ENCODE data around the gene CARF.
"Not testable (repeated sequence)": the region's sequence is repeated elsewhere in the genome, so short reads cannot be mapped to it uniquely, and the experiment has no call there.

The CARF gene, protein sequence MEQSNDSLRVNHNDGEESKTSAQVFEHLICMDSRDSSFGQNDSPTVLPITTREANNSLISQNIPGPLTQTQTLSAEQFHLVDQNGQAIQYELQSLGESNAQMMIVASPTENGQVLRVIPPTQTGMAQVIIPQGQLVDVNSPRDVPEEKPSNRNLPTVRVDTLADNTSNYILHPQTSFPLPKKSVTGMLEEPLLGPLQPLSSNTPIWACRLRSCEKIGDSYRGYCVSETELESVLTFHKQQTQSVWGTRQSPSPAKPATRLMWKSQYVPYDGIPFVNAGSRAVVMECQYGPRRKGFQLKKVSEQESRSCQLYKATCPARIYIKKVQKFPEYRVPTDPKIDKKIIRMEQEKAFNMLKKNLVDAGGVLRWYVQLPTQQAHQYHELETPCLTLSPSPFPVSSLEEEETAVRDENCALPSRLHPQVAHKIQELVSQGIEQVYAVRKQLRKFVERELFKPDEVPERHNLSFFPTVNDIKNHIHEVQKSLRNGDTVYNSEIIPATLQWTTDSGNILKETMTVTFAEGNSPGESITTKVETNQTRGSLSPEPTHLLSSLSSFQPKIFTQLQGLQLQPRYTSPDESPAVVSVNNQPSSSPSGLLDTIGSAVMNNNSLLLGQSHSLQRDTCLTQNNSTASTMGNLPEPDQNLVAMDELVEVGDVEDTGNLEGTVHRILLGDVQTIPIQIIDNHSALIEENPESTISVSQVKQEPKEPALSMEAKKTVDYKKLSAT

DNA sequence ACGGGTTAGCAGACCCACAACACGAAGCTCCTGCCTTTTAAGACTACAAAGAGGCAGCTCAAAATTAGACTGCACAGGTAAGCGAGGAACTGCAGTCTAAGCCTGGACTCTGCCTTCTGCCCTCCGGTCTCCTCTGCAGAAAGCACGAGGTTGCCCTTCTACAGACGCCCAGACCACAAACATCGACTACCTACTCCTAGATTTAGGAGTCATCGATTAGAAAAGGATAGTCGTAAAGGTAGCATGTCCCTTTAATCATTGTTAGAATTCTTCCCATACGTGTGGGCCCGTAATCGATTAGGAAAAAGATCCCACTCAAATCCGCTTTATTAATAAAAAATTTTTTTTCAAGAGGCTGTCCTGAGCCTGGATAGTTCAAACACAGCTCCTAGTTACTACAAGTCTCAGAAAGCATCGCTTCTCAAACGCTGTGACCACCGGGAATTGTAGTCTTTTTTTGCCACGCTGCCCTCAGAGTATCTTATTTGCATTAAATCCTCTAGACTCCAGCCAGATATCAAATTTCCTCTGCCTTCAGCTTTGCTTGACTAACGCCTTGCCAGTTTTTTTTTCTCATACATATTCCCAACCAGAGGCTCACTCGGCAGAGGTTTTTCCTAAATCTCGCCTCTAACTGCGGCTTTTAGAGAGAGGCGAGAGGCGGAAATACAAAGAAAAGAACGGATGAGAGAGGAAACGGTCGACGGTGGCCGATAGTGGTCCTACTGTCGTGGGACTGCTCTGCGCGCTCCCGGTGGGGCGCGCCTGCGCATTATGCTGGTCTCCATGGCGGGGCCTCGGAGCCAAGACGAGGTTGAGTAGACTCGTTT lies at the start of gene CARF, which contains the start of gene WDR12:
TSS of gene CARF (plus strand) at position 764 of the 830 bp plus-strand sequence. CDS start 29,628 bp downstream, outside the sequence.
TSS of gene WDR12 (minus strand) at position 162 of the 830 bp plus-strand sequence. CDS start 197 bp downstream, outside the sequence.
- Mint-ChIP-seq H3K9me3 (no peaks in the 10 kb centered on the region), H3K27ac (peak within 1 kb of the TSS; percentile 99), H3K4me1 (ENCODE audit: low read depth) (peaks cover 36% of the 10 kb centered on the region), H3K36me3 (ENCODE audit: low read depth) (peaks cover 18% of the 10 kb centered on the region), H3K27me3 (no peaks in the 10 kb centered on the region), H3K4me3 (peak within 1 kb of the TSS; percentile 95)

DNA sequence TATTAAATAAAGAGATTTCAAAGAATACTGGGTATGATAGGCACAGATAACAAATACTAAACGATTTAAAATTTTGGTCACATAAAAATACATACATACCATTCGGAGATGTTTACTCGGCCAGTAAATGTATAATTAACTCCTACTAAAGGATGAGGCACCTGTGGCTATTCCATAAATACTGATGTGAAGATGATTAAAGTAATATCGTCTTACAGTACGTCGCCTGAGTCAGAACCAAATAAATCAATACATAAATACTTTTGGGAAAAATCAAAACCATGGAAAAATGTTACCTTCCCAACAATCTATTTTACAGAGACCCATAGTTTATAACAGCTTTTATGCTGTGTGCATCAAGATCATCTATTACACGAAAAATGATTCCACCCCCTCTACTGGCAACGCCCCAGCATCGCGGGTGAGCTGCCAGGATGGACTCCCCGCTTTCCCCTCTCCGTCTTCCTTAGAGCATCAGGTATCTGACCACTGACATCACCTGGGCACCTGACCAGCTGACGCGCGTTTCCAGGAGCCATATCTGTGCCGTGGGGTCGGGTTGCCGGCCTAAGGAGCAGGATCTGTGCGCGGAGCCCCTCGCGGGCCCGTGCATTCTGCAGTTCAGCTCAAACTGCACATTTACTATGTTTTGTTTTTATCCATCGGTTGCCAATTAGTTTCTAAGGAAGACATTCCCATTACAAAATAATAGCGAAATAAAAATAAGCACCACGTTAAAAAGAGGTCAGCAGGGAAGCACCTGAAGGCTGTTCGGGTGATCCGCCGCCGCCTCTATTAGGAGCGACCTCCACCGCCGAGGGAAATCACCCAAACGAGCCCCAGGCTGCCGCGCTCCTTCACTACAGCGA lies 41.4 kb upstream of the CARF start:
- H3K36me3 Mint-ChIP-seq (ENCODE audit: low read depth): no peaks in the 10 kb centered on the region
- no peaks in the 10 kb centered on the region for H3K27me3 Mint-ChIP-seq

DNA sequence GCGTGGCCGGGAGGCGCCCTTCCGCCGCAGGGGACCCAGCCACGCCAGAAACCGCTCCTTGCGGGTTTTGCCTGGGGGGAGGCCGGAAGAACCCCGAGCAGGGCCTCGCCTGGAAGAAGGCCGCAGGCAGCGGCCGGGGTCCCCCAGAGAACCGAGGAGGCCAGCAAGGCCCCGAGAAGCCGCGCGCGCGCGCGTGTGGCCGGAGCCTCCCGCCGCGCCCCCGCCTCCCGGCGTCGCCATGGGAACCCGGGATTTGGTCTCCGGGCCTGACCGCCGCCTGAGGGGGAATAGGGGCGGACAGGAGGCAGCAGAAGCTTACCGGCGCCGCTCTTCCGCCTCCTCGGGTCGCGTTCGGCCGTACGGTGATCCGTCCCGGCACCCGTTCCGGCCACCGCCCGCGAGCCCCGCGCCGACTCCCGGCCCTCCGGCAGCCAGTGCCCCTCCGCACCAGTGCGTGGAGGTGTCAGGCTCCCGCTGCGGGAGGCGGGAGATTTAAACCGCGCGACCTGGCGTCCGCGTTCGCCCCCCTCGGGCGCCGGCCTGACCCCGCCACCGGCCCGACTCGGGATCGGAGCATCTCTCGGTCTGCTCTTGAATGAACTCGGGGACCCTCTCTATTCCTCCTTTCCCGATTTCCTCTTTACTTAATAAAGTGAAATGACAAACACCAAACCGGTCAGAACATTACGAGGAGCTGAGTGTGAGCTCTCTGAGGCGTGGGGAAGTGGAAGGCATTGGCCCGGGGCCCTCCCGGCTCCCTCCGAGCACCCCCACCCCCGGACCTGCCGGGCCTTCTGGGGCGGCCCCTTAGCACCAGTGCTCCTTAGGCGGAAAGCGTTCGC lies 40.6 kb upstream of the CARF start, which contains the start of gene ICA1L:
TSS of gene ICA1L (minus strand) at position 467 of the 842 bp plus-strand sequence. CDS start 42,757 bp downstream, outside the sequence.
- Mint-ChIP-seq H3K36me3 (ENCODE audit: low read depth) (no peaks in the 10 kb centered on the region), H3K27me3 (no peaks in the 10 kb centered on the region), H3K27ac (peak within 1 kb of the TSS; percentile 88), H3K4me1 (ENCODE audit: low read depth) (peaks cover 13% of the 10 kb centered on the region), H3K9me3 (no peaks in the 10 kb centered on the region), H3K4me3 (peak within 1 kb of the TSS; percentile 90)

More for the DNA sequence above, 41.4 kb upstream of the CARF start:
- H3K4me3 Mint-ChIP-seq: peak overlapping the region; percentile 90
- H3K27ac Mint-ChIP-seq: peak overlapping the region; percentile 82
- H3K9me3 Mint-ChIP-seq: no peaks in the 10 kb centered on the region
- peaks cover 13% of the 10 kb centered on the region for H3K4me1 Mint-ChIP-seq (ENCODE audit: low read depth)

DNA sequence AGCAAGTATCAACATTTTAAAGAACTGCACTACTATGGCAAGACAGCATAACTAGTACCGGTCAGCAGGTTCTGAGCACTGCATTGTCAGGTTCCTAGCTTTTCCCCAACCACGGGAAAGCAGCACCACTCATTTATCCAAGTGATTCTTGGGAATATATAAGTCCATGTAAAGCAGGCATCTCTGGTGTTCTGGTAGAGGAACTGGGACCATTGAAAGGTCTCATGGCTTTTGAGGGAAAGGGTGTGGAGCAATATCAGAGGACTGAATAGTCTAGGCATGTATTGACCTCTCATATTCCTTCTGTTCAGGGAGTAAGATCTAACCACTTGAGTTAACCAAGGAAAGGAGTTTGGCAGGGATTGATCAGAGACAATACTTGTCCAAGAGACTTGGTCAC lies 34.4 kb upstream of the CARF start:
- peaks cover 15% of the 10 kb centered on the region for H3K36me3 Mint-ChIP-seq (ENCODE audit: low read depth)
- no peak overlapping the region for H3K4me3 Mint-ChIP-seq
- no peaks in the 10 kb centered on the region for H3K4me1 Mint-ChIP-seq (ENCODE audit: low read depth)
- no peak overlapping the region for H3K27ac Mint-ChIP-seq
- no peaks in the 10 kb centered on the region for H3K27me3 Mint-ChIP-seq
- H3K9me3 Mint-ChIP-seq: no peaks in the 10 kb centered on the region

DNA sequence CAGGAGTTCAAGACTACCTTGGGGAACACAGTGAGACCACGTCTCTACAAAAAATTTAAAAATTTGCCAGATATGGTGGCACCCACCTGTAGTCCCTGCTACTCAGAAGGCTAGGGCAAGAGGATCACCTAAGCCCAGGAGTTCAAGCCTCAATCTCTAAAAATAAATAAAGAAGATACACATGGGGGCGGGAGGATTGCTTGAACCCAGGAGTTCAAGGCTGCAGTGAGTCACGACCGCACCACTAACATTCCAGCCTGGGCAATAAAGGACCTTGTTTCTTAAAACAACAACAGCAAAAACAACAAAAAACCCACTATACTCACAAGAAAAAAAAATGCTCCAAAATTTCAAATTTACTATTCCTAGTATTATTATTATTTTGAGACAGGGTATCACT lies 30.5 kb upstream of the CARF start:
- Mint-ChIP-seq H3K27me3 (no peaks in the 10 kb centered on the region), H3K27ac (no peak overlapping the region), H3K4me1 (ENCODE audit: low read depth) (no peaks in the 10 kb centered on the region), H3K4me3 (no peak overlapping the region), H3K36me3 (ENCODE audit: low read depth) (peaks cover 42% of the 10 kb centered on the region), H3K9me3 (no peaks in the 10 kb centered on the region)

DNA sequence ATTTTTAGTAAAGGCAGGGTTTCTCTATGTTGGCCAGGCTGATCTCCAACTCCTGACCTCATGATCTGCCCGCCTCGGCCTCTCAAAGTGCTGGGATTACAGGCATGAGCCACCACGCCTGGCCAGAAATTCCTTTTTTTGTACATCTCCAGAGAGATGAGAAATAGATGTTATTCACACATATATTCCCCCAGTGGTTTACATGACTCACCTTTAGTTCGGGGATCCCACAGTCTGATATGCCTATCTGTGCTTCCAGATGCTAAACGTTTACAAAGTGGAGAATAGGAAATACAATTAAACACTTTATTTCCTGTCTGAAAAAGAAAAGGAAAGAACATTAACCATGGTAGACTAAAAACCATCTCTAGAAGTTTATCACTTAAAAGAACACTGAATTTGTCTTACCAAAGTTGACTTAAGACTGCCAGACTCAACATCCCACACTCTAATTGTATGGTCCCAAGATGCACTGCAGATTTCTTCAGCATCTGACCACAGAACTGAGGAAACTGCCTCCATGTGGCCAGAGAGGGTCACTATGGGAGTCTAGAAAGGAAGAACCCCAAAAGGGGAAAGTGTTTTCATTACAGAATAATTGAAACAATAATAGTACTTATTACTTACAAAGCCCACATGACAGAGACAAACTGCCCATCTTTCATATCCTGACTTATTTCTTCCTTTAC lies 27.9 kb upstream of the CARF start:
- Mint-ChIP-seq H3K4me1 (ENCODE audit: low read depth) (no peaks in the 10 kb centered on the region), H3K27me3 (no peaks in the 10 kb centered on the region), H3K9me3 (no peaks in the 10 kb centered on the region), H3K27ac (no peak overlapping the region), H3K36me3 (ENCODE audit: low read depth) (peaks cover 49% of the 10 kb centered on the region), H3K4me3 (no peak overlapping the region)

DNA sequence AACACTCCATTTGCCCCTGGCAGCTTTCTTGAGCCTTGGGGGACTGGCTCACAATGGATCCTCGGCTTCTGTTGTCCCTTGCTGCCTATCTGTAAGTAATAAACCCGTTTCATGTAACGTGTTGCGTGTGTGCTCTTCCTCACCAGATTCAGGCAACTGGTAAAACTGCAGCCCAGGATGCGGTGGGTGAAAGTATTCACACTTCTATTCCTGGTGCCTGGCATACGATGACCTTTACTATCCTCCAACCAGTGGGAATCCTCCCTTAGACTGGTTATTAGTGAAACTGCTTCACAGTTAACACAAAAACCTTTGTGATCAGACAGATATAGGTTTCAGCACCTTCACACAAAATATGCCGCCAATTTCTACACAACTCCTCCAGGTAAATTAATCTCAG lies 26.9 kb upstream of the CARF start:
- Mint-ChIP-seq H3K27me3 (no peaks in the 10 kb centered on the region), H3K4me1 (ENCODE audit: low read depth) (no peaks in the 10 kb centered on the region), H3K4me3 (no peak overlapping the region), H3K27ac (no peak overlapping the region), H3K9me3 (no peaks in the 10 kb centered on the region), H3K36me3 (ENCODE audit: low read depth) (peaks cover 60% of the 10 kb centered on the region)

DNA sequence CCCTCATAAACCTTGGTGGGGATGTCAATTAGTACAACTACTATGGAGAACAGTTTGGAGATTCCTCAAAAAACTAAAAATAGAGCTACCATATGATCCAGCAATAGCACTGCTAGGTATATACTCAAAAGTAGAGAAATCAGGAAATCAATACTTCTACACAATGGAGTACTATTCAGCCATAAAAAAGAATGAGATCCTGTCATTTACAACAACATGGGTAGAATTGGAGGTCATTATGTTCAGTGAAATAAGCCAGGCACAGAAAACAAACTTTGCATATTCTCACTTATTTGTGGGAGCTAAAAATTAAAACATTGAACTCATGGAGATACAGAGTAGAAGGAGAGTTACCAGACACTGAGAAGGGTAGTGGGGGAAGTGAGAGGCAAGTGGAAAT lies 6.6 kb upstream of the CARF start:
- not testable (repeated sequence) for H3K27ac Mint-ChIP-seq

DNA sequence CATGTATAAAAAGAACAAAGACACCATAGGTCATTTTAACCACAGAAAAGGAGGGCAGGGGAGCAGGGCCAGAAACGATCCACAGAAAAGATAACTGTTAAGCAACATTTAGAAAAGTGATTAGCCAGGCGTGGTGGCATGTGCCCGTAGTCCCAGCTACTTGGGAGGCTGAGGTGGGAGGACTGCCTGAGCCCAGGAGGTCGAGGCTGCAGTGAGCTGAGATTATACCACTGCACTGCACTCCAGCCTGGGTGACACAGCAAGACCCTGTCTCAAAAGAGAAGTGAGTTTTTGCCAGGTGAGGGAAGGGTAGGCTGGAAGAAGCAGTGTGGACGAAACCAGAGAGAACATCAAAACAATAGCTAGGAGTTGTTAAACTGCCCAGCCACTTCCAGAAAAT lies 3.9 kb upstream of the CARF start:
- Mint-ChIP-seq H3K4me3 (peak overlapping the region; percentile 43), H3K9me3 (peaks cover 3% of the 10 kb centered on the region), H3K27ac (no peak overlapping the region), H3K36me3 (ENCODE audit: low read depth) (peaks cover 47% of the 10 kb centered on the region), H3K27me3 (no peaks in the 10 kb centered on the region), H3K4me1 (ENCODE audit: low read depth) (peaks cover 42% of the 10 kb centered on the region)

More for the DNA sequence above, 6.6 kb upstream of the CARF start:
- Mint-ChIP-seq H3K4me1 (ENCODE audit: low read depth) (peaks cover 34% of the 10 kb centered on the region), H3K36me3 (ENCODE audit: low read depth) (peaks cover 60% of the 10 kb centered on the region)
- not testable (repeated sequence) for H3K9me3 Mint-ChIP-seq, H3K4me3 Mint-ChIP-seq, H3K27me3 Mint-ChIP-seq

DNA sequence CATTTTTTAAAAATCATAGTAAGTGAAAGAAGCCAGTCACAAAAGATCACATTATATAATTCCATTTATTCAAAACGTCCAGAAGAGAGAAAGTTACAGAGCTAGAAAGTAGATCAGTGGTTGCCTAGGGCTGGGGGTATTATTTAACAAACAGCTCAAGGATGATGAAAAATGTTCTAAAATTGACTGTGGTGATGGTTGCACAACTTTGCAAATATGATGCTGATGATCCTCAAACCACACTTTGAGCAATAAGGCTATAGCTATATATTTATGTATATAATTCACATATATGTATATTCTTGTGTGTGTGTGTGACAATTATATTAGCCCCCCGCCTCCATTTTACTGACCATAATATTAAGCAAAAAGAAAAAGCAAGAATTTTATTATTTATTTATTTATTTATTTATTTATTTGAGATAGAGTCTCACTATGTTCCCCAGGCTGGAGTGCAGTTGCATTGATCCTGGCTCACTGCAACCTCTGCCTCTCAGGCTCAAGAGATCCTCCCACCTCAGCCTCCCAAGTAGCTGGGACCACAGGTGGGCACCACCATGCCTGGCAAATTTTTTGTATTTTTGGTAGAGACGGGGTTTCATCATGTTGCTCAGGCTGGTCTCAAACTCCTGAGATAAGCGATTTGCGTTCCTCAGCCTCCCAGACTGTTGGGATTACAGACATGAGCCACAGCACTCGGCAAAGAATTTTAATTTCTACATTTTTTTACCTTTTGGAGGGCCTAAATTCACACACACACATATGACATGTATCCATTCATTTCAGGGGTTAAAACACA lies 2.5 kb upstream of the CARF start:
- H3K27me3 Mint-ChIP-seq: no peaks in the 10 kb centered on the region
- peaks cover 3% of the 10 kb centered on the region for H3K9me3 Mint-ChIP-seq
- no peak overlapping the region for H3K27ac Mint-ChIP-seq
- H3K36me3 Mint-ChIP-seq (ENCODE audit: low read depth): peaks cover 35% of the 10 kb centered on the region
- peaks cover 39% of the 10 kb centered on the region for H3K4me1 Mint-ChIP-seq (ENCODE audit: low read depth)
- H3K4me3 Mint-ChIP-seq: peak overlapping the region; percentile 95

DNA sequence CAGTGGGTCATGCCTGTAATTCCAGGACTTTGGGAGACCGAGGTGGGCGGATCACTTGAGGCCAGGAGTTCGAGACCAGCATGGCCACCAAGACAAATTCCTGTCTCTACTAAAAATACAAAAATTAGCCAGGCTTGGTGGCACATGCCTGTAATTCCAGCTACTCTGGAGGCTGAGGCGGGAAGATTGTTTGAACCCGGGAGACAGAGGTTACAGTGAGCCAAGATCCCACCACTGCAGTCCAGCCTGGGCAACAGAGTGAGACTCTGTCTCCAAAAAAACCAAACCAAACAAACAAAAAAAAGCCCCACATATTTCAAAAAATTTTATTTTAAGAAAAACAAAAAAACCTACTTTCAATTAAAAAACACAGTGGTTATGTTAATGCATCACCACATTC lies 1.8 kb upstream of the CARF start:
- not testable (repeated sequence) for H3K9me3 Mint-ChIP-seq, H3K27ac Mint-ChIP-seq, H3K27me3 Mint-ChIP-seq
- Mint-ChIP-seq H3K4me3 (peak overlapping the region; percentile 95), H3K36me3 (ENCODE audit: low read depth) (peaks cover 31% of the 10 kb centered on the region), H3K4me1 (ENCODE audit: low read depth) (peaks cover 36% of the 10 kb centered on the region)

DNA sequence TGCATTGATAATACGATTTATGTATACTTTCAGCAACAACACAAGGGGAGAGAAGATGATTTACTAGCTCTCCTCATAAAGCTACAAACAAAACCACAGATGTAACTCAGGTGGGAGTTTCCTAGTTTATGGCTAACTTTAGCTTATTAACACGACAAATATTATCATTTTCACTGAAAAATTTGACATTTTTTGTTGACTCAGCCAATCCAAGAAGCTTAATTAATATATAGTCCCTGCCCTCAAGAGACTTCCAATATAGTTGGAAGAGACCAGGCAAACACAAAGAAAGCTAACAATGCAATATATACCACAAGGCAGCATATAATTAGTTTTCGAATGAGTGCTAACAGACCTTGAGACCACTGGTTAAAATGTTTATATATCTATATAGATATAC lies 1.4 kb upstream of the CARF start:
- H3K27ac Mint-ChIP-seq: peak overlapping the region; percentile 99
- peak overlapping the region; percentile 95 for H3K4me3 Mint-ChIP-seq
- H3K27me3 Mint-ChIP-seq: no peaks in the 10 kb centered on the region
- peaks cover 36% of the 10 kb centered on the region for H3K4me1 Mint-ChIP-seq (ENCODE audit: low read depth)
- H3K36me3 Mint-ChIP-seq (ENCODE audit: low read depth): peaks cover 27% of the 10 kb centered on the region
- H3K9me3 Mint-ChIP-seq: peaks cover under 1% of the 10 kb centered on the region
